WTC11 (cell line): ENCODE data around the gene PITHD1.

Experiments
- CREB1 ChIP-seq: sonication (generic); formaldehyde crosslinking; IDR thresholded peaks from 2 replicates; pipeline ENCODE4 v1.8.0; 2023; ENCODE audit warnings: mild to moderate bottlenecking, missing genetic modification reagents
- GABPB1 ChIP-seq: sonication (generic); formaldehyde crosslinking; IDR thresholded peaks from 2 replicates; pipeline ENCODE4 v1.8.1; 2023; ENCODE audit warnings: mild to moderate bottlenecking, missing genetic modification reagents
- MAX ChIP-seq: sonication (generic); formaldehyde crosslinking; IDR thresholded peaks from 2 replicates; pipeline ENCODE4 v1.8.0; 2022; ENCODE audit warnings: mild to moderate bottlenecking, missing genetic modification reagents
- TCF7 ChIP-seq: sonication (generic); formaldehyde crosslinking; IDR thresholded peaks from 2 replicates; pipeline ENCODE4 v1.8.0; 2022; ENCODE audit warnings: mild to moderate bottlenecking, low read depth, missing genetic modification reagents, moderate library complexity
- TEAD1 ChIP-seq: sonication (generic); formaldehyde crosslinking; IDR thresholded peaks from 2 replicates; pipeline ENCODE4 v1.8.0; 2022; ENCODE audit warnings: mild to moderate bottlenecking, missing genetic modification reagents
- TF ChIP-seq, protein P1 (sequence below): fragments of 200-600 bp; IDR thresholded peaks from 2 replicates; pipeline ENCODE4 v1.8.0; 2022; ENCODE audit warnings: antibody characterized with exemption

- TF ChIP-seq CREB1 (no peak), MAX (CRISPR knock-in tag) (no peak), GABPB1 (no peak), TCF7 (CRISPR knock-in tag) (no peak), TEAD1 (CRISPR knock-in tag) (no peak)
- TF ChIP-seq, protein P1, sequence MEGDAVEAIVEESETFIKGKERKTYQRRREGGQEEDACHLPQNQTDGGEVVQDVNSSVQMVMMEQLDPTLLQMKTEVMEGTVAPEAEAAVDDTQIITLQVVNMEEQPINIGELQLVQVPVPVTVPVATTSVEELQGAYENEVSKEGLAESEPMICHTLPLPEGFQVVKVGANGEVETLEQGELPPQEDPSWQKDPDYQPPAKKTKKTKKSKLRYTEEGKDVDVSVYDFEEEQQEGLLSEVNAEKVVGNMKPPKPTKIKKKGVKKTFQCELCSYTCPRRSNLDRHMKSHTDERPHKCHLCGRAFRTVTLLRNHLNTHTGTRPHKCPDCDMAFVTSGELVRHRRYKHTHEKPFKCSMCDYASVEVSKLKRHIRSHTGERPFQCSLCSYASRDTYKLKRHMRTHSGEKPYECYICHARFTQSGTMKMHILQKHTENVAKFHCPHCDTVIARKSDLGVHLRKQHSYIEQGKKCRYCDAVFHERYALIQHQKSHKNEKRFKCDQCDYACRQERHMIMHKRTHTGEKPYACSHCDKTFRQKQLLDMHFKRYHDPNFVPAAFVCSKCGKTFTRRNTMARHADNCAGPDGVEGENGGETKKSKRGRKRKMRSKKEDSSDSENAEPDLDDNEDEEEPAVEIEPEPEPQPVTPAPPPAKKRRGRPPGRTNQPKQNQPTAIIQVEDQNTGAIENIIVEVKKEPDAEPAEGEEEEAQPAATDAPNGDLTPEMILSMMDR, result no peak
Observed at GRCh38 chr1:23798662-23799142, 20.5 kb downstream of the PITHD1 start.
